GM12878 (cell line): Measurements from ENCODE around the gene SORCS2.
"Not testable (repeated sequence)": the region's sequence is repeated elsewhere in the genome, so short reads cannot be mapped to it uniquely, and the experiment has no call there.

ENCODE experiments used
- E4F1 ChIP-seq: fragments of 450-650 bp; IDR thresholded peaks from 2 replicates; pipeline ENCODE4 v1.6.1; 2018; ENCODE audit warnings: borderline replicate concordance, mild to moderate bottlenecking; ENCODE audit not compliant: partially characterized antibody
- EP300 ChIP-seq, 2 experiments: fragments of 150-350 bp in 1 of 2; IDR thresholded peaks; 2 replicates each; pipeline ENCODE4 v1.6.1; 2011 to 2012; ENCODE audit warnings: low read depth in 2 of 2, low read length in 2 of 2, borderline replicate concordance in 1 of 2, improper control_type of control experiment in 1 of 2, inconsistent platforms in 1 of 2; ENCODE audit not compliant: control insufficient read depth in 1 of 2
- EZH2 ChIP-seq: IDR thresholded peaks from 2 replicates; pipeline ENCODE4 v1.6.1; 2012; ENCODE audit warnings: low read depth, mild to moderate bottlenecking, control low read depth, inconsistent platforms, low read length, borderline replicate concordance; ENCODE audit not compliant: control insufficient read depth
- MEF2A ChIP-seq: IDR thresholded peaks from 2 replicates; pipeline ENCODE4 v1.6.1; 2011; ENCODE audit warnings: low read depth, mild to moderate bottlenecking, low read length, moderate library complexity; ENCODE audit not compliant: insufficient read depth
- ZNF207 ChIP-seq: fragments of 450-650 bp; IDR thresholded peaks from 2 replicates; pipeline ENCODE4 v1.6.1; 2014; ENCODE audit warnings: antibody characterized with exemption, mild to moderate bottlenecking, borderline replicate concordance

- not testable (repeated sequence) for TF ChIP-seq EZH2; MEF2A; EP300 (IDR thresholded peaks at IDR 0.05; ENCODE audit: borderline replicate concordance in 1 of 2, control insufficient read depth in 1 of 2, low read depth in 2 of 2, low read length in 2 of 2); ZNF207; E4F1
Measured at GRCh38 chr4:7215187-7215586, 22.8 kb downstream of the SORCS2 start.
